ENCODE data around the gene OR52E5.

Gene OR52E5

GRCh38 chr11:5937868-5938602 is 45.0 kb downstream of the OR52E5 start:
- no peak for DNase-seq

GRCh38 chr11:5938603-5938965 is 45.6 kb downstream of the OR52E5 start:
- DNase-seq = no peak

- no peak for DNase-seq
These were observed 47.7 kb downstream of the OR52E5 start for GRCh38 chr11:5940748-5941147.

- DNase-seq = no peak
These were observed 48.9 kb downstream of the OR52E5 start, which contains the start of gene OR56A3 for GRCh38 chr11:5941951-5942350. OR56A3 (plus strand) TSS chr11:5942251; CDS start chr11:5947347, 5,096 bp downstream.
